ENCODE results near the gene SECISBP2L.

- TF ChIP-seq CTCF (IDR thresholded peaks at IDR 0.05; ENCODE audit: extremely low read depth in 1 of 2, insufficient read depth in 1 of 2, low read depth in 1 of 2, low read length in 2 of 2): no peak
- TF ChIP-seq JUN (IDR thresholded peaks at IDR 0.05; ENCODE audit: borderline replicate concordance, insufficient read depth, insufficient read length, low read depth): no peak
- TF ChIP-seq MAX (IDR thresholded peaks at IDR 0.05; ENCODE audit: insufficient read depth, insufficient read length): no peak
- no peak for TF ChIP-seq MYC (IDR thresholded peaks at IDR 0.05; ENCODE audit: low read depth, low read length)
These were observed 19.5 kb downstream of the SECISBP2L start for GRCh38 chr15:49026700-49027099.

All from endothelial cell of umbilical vein (primary cell).